CMK (cell line): Measurements from ENCODE around the gene CELF2.

ENCODE experiments used
- DNase-seq: peaks from one replicate; pipeline ENCODE4 v3.0.0-alpha.2; 2010; ENCODE audit warnings: low read depth

The CELF2 gene

DNA sequence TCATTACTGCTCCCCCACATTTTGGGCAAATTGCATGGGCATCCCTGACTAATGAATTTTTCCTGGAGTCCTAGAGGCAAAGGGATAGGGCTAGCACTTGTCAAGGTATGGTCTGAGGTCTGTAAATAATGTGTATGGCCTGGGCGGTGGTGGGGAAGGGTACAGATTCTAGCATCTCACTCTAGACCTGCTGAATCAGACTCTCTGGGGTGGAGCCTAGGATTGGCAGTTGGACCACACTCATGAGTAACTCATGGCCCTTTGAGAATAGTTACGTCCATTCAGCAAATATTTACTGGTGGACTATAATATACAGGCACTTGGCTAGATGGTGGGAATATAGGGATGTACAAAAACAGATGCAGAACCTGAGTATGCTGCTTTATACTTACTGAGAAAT lies 118.0 kb downstream of the CELF2 start:
- no peak for DNase-seq

DNA sequence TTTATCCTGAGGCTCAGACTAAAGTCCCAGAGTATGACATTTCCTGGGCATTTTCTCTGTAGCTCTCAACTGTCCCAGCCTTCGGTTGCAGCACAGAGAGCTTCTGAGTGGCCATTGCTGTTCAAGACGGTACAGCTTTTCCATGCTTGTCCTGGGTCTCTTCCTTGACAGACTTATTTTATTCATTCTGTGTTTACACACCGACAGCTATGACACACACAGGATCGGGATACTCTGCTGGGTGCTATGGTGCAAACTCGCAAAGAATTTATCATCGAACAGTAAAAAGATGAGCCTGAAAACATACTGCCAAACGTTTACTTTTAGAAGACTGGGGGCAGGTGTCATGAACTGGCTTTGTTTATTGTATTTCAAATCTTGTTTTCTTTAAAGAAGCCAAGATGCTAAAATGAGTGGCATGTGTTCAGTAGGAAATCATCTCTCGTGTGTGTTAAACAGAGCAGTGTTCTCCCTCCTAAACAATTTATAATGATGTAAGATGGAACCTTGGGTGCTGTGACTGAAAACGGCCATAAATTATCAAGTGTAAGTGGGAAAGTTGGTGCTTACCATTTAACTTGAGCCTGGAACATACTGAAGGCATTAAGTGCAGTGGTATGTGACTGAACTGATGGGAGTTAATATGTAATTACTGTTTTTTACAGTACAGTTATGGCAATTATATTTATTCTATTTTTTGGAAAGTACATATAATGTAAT lies 120.8 kb downstream of the CELF2 start:
- no peak for DNase-seq

DNA sequence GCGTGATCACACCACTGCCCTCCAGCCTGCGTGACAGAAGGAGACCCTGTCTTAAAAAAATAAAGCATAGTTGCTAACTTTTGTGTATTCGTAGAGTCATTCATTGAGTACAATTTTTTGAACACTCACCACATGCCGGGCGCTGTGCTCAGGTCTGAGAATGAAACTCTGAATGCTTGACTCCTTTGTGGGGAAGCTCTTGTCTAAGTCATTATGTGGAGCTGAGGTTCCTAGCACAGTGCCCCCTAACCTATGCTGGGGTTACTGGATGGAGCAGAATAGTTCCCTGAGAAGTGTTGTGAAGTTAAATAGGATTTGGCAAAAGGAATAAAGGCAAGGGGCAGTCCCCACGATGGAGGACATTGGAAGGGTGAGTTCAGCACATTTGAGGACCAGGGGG lies 123.3 kb downstream of the CELF2 start:
- no peak for DNase-seq

DNA sequence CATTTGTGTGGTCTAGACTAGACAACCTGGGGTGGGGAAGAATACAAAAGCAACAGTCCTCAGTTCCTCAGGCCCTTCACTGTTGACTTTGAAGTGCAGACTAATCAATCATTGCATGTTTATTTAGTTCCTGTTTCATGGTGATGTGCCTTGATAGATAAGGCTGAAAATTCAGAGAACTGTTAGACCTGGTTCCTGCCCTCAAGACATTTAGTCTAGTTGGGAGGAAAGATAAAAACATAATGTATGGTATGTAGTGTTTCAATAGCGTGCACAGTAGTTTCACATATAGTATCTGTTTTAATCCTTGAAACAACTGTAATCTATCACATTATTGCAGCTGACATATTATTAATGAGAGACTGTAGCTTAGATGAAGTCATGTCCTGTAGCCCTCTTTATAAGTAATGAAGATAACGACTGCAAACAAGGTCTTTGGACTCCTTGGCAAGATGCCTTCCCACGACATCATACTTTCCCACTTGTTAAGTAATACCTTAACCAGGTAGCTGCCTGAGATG lies 124.0 kb downstream of the CELF2 start:
- DNase-seq, result peak; percentile 84

DNA sequence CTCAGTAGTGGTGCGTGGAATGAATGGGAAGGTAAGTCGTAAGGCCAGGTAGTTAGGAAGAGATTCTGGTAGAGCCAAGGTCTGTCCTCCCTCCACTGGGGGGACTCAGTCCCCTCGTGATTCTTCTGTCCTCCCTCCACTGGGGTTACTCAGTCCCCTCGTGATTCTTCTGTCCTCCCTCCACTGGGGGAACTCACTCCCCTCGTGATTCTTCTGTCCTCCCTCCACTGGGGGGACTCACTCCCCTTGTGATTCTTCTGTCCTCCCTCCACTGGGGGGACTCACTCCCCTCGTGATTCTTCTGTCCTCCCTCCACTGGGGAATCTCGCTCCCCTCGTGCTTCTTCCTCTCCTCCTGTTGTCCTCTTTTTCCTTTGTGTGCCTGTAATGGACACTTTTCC lies 125.1 kb downstream of the CELF2 start:
- no peak for DNase-seq

DNA sequence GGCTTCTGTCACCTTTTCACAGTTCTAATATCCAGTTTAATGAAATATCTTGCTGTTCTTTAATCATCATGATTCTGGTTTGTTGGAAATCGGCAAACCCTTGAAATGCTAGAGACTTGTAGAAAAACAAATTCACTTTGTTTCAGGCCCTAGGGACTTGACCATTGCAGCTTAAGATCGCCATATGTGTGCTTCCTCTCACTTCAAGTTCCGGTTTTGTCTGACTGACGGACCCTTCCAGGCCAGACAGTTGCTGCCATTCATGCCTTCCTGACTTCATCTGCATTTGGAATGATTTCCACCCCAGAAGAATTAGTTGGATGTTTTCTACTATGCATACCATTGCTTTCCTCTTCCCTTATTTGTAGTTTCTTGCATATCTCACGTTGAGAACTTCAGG lies 125.6 kb downstream of the CELF2 start:
- no peak for DNase-seq

DNA sequence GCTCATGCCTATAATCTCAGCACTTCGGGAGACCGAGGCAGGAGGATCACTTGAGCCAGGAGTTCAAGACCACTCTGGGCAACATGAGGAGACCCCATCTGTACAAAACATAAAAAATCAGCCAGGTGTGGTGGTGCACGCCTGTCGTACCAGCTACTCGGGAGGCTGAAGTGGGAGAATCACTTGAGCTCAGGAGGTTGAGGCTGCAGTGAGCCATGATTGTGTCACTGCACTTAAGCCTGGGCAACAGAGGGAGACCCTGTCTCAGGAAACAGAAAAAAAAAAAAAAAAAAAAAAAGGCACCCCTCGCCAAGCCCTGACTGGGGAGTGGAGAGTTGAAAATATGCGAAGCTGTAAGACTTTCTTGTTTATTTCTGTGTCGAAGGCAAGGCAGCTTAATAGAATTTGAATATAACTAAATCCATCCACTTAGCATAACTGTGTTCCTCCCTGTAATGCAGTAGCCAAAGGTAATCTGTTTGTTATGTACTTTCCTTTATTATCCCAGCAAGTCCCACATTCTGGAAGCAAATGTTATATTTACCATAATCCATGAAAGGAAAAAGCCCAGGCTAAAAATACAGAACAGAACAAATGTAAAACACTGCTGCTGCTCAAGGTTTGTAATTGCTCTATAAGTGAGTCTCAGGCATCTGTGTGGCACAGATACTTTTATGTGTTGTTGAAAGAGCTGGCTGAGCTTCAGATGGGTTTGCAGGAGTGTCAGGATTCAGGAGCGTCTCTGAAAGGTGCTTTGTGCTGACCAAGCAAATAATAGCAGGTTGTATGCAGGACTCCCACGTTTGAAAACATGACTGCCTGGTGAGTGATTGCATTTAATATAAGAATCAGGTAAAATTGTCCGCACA lies 127.2 kb downstream of the CELF2 start:
- DNase-seq, result no peak

DNA sequence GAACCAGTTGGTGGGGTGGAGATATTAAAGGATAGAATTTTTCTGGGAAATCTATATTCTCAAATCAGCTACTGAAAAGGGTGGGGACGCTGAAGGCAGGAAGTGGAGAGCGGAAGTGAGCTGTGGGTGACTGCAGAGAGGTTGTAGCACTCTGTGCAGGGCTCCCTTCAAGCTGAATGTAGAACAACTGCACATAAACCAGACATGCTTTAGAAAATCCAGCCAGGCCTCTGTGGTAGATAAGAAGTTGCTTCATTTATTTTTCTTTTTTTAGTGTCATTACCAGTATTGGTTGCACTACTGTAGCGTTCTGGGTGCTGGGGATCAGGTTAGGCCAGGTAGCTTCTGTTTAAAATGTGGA lies 127.8 kb downstream of the CELF2 start:
- DNase-seq, result no peak

DNA sequence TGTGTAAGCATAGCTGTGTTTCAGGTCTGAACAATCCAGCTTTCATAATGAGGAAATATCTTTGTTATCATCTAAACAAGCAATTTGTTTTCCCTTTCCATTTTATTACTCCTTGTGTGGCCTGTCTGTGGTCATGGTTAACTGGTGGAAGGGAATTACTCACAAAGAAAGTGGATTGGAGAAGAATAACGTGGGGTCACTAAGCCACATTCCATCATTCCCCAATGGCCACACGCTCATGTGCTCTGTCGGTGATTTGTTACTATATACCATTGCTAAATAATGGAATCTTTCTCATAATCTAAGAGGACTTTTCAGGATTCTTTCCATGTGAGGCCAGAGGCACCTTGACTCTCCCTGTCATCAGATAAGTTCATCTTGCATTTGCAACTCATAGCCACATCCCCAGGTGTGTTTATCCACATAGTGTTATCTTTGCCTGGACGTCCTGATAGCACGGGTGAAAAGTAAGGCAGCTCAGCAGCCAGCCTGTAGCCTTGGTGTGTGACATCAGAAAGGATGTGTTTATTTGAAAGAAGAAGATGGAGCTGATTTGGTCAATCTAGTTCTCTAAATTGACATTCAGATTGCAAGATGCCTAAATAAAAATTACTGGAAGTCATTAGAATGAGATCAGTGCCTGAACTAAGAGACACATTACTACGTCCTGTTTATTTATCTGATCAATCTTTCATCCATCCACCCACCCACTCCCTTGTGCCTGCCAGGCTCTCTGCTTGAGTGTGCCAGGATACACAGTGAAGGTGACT lies 128.9 kb downstream of the CELF2 start:
- no peak for DNase-seq

DNA sequence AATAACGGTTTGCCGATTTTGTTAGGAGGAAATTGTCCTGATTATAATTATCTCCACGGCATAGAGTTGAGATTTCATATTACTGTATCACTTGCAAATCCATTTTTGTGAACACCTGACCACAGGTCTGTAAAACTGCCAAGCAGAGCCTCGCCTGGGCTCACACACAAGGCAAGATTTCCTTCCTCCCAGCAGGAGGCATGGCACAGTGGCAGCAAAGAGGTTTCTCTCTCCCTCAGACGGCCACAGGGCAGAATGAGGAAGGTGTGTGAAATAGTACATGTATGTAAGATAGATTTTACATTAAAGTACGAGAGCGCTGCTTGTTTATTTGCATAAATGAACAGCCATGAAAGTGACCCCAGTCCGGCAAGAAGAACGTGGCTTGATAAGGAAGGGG lies 130.1 kb downstream of the CELF2 start:
- DNase-seq, result no peak

DNA sequence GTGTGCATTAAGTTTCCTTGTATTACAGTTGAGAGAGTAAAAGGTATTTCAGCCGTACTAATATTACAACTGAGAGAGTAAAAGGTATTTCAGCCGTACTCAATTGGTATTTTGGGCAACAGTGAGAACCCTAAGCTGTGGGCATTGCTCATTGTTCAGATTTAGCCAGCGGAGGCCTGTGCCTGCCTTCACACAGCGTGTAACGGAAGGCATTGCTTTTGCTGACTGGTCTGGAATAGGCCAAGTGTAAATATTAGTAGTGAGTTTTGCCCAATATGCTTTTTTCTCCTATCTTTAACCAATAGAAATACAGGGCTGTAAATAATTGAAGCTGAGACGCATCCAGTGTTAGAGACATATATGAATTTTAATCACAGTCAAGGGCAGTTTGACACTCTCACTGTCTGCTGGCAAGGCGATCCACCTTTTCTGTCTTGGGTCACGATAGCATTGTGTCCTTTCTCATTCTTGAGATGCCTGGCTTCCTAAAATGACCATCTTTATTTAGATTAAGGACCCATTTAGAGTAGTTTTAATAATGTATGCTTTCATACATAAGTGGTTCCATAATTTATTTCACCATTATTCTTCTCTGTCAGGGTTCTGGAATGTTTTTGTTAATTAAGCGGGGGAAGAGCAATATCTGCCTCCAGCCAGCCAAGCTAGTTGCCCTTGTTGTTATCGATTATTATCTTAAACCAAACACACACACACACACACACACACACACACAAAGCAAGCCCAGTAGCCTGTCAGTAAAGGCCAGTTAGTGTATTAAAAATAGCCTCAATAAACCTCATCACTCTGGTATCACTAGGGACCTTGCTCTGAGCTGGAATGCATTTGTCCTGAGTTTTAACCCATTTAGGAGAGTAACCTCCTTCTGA lies 130.7 kb downstream of the CELF2 start:
- DNase-seq, result no peak

DNA sequence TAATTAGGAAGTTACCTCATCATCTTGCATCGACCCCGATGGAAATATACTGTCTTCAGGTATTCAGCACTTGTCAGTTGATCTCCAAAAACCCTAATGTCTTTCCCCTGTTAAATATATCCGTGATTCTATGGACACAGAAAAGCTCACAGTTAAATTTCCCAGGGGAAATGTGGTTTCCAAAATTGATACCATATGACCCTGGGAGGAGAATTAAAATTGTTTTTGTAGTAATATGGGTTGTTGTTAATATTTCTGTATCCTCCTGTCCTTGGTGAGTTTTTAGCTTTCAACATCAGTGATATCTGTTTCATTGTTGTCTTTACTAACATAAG lies 132.1 kb downstream of the CELF2 start:
- no peak for DNase-seq

DNA sequence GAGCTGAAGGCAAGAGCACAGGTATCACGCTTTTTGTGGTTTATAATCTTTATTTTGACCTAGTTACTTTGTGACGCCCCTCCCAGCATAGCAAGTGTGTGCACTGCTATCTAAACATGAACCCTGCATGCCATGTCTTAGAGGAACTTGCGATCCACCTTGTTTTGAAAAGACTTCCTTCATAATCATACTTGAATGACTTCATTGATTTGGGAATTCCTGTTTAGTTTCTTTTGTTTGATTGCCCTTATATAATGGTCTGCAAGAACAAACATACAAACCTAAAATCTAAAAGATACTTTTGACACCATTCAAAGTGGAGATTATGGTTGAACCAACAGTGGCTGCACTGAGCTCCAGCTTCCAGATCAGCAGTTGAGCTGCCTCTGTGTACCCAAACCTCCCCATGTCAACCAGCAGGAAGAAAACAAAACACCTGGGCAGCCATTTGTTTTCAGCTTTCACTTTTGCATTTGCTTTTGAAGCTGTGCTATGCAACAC lies 132.6 kb downstream of the CELF2 start:
- DNase-seq, result no peak

DNA sequence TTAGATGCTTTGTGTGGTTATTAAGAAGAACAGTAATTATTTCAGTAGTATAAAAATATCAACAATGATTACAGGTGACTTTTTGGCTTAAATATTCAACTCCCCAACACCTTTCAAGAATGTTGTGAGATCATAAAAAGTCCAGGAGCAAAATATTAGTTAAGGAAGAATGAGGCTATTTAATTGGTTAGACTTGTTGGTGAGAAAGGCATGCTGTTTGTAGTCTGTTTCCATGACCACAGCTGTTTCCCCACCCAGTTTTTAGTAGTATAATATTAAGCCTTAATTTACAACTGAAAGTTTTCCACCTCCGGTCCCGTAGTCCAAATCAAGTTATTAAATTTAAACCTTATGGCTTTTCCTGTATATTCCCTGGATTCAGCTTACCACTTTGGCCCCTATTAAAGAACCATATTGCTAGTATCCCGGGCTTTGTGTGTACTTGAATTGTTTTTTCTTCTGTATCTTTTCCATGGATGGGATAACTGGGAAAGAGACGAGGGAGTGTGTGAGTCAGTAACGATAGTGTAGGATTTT lies 133.3 kb downstream of the CELF2 start:
- no peak for DNase-seq

DNA sequence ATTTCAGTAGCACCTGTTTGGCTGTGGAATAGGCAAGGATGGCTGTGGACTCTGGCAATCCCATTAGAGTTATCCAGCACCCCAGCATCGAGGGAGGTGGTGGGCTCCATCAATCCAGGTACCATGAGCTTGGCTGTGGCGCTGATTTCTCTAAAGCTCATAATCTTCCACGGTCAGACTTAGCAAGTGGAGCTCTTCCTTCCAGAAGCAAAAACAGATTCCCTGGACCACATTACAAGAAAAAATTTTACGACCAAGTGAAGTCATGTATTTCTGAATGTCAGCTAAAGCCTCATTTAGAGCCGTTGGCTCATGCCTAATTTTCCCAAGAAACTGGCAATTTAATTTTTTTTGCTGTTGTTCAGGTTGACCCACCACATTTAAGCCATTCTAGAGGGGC lies 135.1 kb downstream of the CELF2 start:
- no peak for DNase-seq

DNA sequence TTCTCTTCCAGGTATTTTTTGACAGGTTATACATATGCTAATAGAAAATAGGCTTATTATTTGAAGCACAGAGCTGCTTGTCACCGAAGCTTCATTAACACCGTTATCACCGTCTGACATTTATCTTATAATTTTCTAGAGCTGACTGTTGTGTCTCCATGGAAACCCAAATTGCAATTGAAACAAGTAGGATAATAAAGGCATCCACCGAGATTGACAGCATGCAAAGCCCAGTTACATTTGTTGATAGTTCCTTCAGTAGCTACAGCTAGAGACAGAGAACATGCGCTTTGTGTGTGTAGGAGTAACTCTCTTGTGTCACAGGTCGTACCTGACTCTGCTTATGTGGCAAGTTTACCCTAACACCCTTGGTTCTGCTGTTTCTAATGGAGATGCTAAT lies 135.6 kb downstream of the CELF2 start:
- DNase-seq, result no peak

DNA sequence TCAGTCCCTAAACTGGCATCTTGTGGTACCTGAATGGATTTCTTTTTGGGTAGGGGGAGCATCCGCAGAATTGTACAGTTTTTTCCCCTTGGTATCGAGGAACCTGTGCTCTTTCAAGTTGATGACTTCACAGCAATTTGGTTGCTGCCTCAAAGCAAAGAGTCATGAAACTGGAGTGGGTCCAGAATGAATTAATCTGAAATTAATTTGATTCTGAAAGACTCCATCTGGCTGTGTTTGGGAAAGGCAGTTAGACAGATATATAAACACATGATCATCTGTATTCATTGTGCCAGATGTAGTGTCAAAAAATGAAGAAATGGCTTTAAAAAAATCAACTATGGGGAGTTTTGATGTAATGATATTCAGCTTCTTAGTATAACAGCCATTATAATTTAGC lies 136.1 kb downstream of the CELF2 start:
- DNase-seq, result no peak

DNA sequence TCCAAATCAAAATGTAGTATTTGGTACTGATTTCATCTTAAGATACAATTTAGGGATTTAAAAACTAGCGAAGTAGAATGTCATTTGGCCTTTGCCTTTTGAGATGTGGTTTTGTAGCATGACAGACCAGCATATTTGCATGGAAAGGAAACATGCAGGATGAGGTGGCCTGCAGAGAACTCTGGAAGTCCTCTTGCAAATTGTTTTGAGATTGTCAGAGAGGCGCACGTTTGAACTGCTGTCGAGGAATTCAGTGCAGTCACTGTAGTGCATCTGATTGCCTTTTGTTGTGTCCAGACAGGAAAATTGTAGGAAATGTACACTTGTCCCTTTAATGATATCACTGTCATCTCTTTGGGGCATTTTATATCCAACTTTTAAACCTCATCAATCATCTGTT lies 136.7 kb downstream of the CELF2 start:
- no peak for DNase-seq

DNA sequence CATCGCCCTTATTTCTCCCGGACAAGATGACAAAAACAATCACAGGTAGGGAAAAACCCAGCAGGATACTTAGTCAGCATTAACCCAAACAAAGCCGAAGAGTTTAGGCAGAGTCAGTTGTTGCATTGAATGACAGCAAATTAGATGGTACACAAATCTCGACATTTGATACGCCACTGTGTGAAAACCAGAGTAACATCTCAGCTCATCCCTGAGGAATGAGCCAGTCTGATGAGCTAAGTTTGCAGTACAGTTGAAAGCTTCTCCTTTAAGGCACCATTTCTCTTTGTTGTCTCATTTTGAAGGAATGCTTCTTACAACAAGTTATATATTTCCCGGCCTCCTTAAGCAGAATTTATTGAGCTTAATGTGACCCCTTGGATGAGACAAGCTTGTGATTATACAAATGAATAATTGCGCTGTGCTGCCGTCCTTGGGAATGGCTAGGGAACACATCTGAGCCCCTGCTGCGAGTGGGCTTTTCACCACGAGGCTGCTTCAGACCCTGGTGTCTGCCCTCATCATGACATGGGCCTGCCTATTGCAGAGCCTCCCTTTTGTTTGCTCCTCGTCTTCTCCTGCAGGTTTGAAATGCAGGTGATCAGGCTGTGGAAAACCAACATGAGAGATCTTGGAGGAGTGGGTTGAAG lies 137.3 kb downstream of the CELF2 start:
- DNase-seq, result no peak

DNA sequence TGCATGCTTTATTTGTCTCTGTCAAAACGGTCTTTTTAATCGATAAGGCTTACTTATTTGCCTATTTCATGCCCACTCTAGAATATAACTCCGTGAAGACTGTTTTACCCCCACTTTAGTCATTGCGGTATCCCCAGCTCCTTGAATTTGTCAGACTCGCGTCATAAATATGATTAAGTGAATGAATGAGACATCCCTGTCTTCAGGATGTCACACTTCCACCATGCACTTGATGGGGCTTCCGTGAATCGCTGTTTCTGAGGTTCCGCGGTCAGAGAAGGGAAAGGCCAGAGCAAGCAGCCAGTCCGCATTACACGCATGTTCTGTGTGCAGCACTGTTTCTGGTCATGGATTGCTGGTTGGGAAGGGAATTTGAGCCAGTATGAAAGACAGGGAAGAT lies 138.8 kb downstream of the CELF2 start:
- DNase-seq, result no peak
